Mesodermal cell (in vitro differentiated cells): ENCODE data around the gene PIP5K1C.
A peak's percentile ranks its signal among the peaks of the same experiment; 100 is the strongest.

Experiments
- H3K27ac ChIP-seq: 2 replicates; pipeline ENCODE4 v1.7.0; 2013; ENCODE audit warnings: mild to moderate bottlenecking, low read depth, low read length, moderate library complexity; ENCODE audit not compliant: severe bottlenecking
- H3K36me3 ChIP-seq: 2 replicates; pipeline ENCODE4 v1.7.1; 2013; ENCODE audit warnings: mild to moderate bottlenecking, low read length, moderate library complexity; ENCODE audit not compliant: control insufficient read depth, insufficient read depth
- H3K4me1 ChIP-seq: one replicate; pipeline ENCODE4 v1.7.1; 2013; ENCODE audit warnings: mild to moderate bottlenecking, low read length; ENCODE audit not compliant: insufficient read depth, control insufficient read depth, poor library complexity, severe bottlenecking
- H3K4me3 ChIP-seq: 2 replicates; pipeline ENCODE4 v1.7.0; 2013; ENCODE audit warnings: low read length, control low read depth, mild to moderate bottlenecking; ENCODE audit not compliant: insufficient read depth, poor library complexity, severe bottlenecking; ENCODE audit errors: extremely low read depth
- H3K9me3 ChIP-seq: 2 replicates; pipeline ENCODE4 v1.7.1; 2013; ENCODE audit warnings: mild to moderate bottlenecking, low read length, moderate library complexity; ENCODE audit not compliant: control insufficient read depth
- WGBS, 2 experiments: methylation state at CpG; one replicate each; pipeline ENCODE4 v1.1.5; 2013; ENCODE audit warnings: missing lambda C conversion rate in 2 of 2; ENCODE audit not compliant: insufficient coverage in 2 of 2; 5-methylcytosine and 5-hydroxymethylcytosine counted together

PIP5K1C gene

GRCh38 chr19:3734310-3734600, 34.0 kb upstream of the PIP5K1C start:
- no peak overlapping the region for H3K27ac ChIP-seq
- no peaks in the 10 kb centered on the region for H3K9me3 ChIP-seq
- no peaks in the 10 kb centered on the region for H3K4me1 ChIP-seq
- 89 to 100% methylated on average over 1 of the region's 14 CpGs for WGBS, 2 experiments
- no peak overlapping the region for H3K4me3 ChIP-seq
- H3K36me3 ChIP-seq = no peaks in the 10 kb centered on the region

- H3K4me3 ChIP-seq = no peak overlapping the region
- no peaks in the 10 kb centered on the region for H3K9me3 ChIP-seq
- H3K4me1 ChIP-seq = no peaks in the 10 kb centered on the region
- no peaks in the 10 kb centered on the region for H3K36me3 ChIP-seq
- H3K27ac ChIP-seq = no peak overlapping the region
- 86 to 87% methylated on average over 18 to 19 of the region's 20 CpGs for WGBS, 2 experiments
These were observed 33.5 kb upstream of the PIP5K1C start for GRCh38 chr19:3733549-3734309.

- WGBS, 2 experiments = 75 to 100% methylated on average over 1 of the region's 1 CpG
- H3K27ac ChIP-seq = no peak overlapping the region
- H3K4me1 ChIP-seq = peaks cover 6% of the 10 kb centered on the region
- no peaks in the 10 kb centered on the region for H3K36me3 ChIP-seq
- no peaks in the 10 kb centered on the region for H3K9me3 ChIP-seq
- no peak overlapping the region for H3K4me3 ChIP-seq
These were observed 31.8 kb upstream of the PIP5K1C start for GRCh38 chr19:3732108-3732507.

- no peaks in the 10 kb centered on the region for H3K36me3 ChIP-seq
- no peak overlapping the region for H3K4me3 ChIP-seq
- H3K27ac ChIP-seq = no peak overlapping the region
- peaks cover 6% of the 10 kb centered on the region for H3K4me1 ChIP-seq
- 92 to 93% methylated on average over 28 to 32 of the region's 32 CpGs for WGBS, 2 experiments
- no peaks in the 10 kb centered on the region for H3K9me3 ChIP-seq
These were observed 30.2 kb upstream of the PIP5K1C start for GRCh38 chr19:3730457-3730958.

- 18 to 56% methylated on average over 6 to 7 of the region's 14 CpGs for WGBS, 2 experiments
- Histone ChIP-seq H3K9me3 (no peaks in the 10 kb centered on the region), H3K27ac (no peak overlapping the region), H3K4me3 (no peak overlapping the region), H3K4me1 (peaks cover 6% of the 10 kb centered on the region), H3K36me3 (no peaks in the 10 kb centered on the region)
These were observed 25.5 kb upstream of the PIP5K1C start for GRCh38 chr19:3725640-3726310.

- Histone ChIP-seq H3K36me3 (no peaks in the 10 kb centered on the region), H3K27ac (no peak overlapping the region), H3K4me3 (no peak overlapping the region), H3K4me1 (peaks cover 6% of the 10 kb centered on the region), H3K9me3 (no peaks in the 10 kb centered on the region)
- 83% methylated on average over 1 of the region's 3 CpGs; no CpG with 5 or more reads in 1 of the 2 experiments for whole genome bisulfite sequencing, 2 experiments
These were observed 24.9 kb upstream of the PIP5K1C start for GRCh38 chr19:3725121-3725520.

GRCh38 chr19:3723883-3724282, 23.6 kb upstream of the PIP5K1C start:
- 57 to 69% methylated on average over 4 to 8 of the region's 8 CpGs for WGBS, 2 experiments
- H3K9me3 ChIP-seq = no peaks in the 10 kb centered on the region

GRCh38 chr19:3723110-3723488, 22.8 kb upstream of the PIP5K1C start:
- H3K9me3 ChIP-seq = no peaks in the 10 kb centered on the region
- H3K36me3 ChIP-seq = no peaks in the 10 kb centered on the region
- H3K27ac ChIP-seq = no peak overlapping the region
- no peak overlapping the region for H3K4me3 ChIP-seq
- peaks cover 2% of the 10 kb centered on the region for H3K4me1 ChIP-seq
- 70 to 100% methylated on average over 1 to 2 of the region's 5 CpGs for WGBS, 2 experiments

More at GRCh38 chr19:3723883-3724282, 23.6 kb upstream of the PIP5K1C start:
- Histone ChIP-seq H3K27ac (no peak overlapping the region), H3K4me1 (peaks cover 6% of the 10 kb centered on the region), H3K36me3 (no peaks in the 10 kb centered on the region), H3K4me3 (no peak overlapping the region)

GRCh38 chr19:3722443-3723109, 22.3 kb upstream of the PIP5K1C start:
- Histone ChIP-seq H3K36me3 (no peaks in the 10 kb centered on the region), H3K27ac (no peak overlapping the region), H3K4me3 (peak overlapping the region; percentile 18), H3K9me3 (no peaks in the 10 kb centered on the region), H3K4me1 (no peaks in the 10 kb centered on the region)
- WGBS, 2 experiments = 3 to 5% methylated on average over 9 to 16 of the region's 30 CpGs

GRCh38 chr19:3721887-3722442, 21.7 kb upstream of the PIP5K1C start:
- Histone ChIP-seq H3K4me1 (no peaks in the 10 kb centered on the region), H3K27ac (no peak overlapping the region), H3K9me3 (no peaks in the 10 kb centered on the region), H3K4me3 (peak overlapping the region; percentile 18), H3K36me3 (no peaks in the 10 kb centered on the region)
- 2 to 4% methylated on average over 14 to 21 of the region's 26 CpGs for WGBS, 2 experiments
